GM21515 (cell line): Measurements from ENCODE around the gene PTRH1.

Source experiments
- ATAC-seq: cut with Tn5 transposase; IDR thresholded peaks from one replicate; pipeline ENCODE4 v1.9.1; 2021; ENCODE audit not compliant: unreplicated experiment

The PTRH1 gene

DNA sequence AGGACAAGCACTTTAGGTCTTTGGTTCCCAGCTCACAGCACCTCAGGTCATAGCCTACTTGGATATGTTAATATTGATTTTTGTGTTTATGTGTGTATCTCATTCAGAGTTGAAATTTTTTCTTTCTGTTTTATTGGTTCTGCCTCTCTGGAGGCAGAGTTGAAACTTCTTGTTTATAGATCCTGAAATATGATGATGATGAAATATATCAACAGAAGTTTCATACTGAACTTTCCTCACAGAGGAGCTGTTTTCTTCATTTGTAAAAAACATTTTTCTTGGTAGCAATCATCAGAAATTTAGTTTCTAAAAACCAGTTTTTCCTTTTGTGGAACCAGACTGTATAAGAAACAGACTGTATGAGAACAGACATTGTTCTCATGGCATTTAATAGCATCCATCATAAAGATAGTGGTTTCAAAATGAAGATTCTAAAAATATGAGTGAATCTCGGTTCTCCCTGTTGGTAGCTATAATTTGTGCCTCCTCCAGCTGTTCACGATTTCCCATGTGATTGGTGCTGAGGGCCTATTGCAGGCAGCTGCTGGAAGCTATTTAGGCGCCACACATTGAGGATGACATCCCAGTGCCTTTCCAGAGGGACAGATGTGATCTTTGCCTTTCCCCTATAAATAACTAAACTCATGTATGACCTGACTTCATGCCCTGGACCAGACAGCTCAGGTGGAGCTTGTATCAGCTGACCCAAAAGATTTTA is 48.2 kb downstream of the PTRH1 start:
- no peak for ATAC-seq

DNA sequence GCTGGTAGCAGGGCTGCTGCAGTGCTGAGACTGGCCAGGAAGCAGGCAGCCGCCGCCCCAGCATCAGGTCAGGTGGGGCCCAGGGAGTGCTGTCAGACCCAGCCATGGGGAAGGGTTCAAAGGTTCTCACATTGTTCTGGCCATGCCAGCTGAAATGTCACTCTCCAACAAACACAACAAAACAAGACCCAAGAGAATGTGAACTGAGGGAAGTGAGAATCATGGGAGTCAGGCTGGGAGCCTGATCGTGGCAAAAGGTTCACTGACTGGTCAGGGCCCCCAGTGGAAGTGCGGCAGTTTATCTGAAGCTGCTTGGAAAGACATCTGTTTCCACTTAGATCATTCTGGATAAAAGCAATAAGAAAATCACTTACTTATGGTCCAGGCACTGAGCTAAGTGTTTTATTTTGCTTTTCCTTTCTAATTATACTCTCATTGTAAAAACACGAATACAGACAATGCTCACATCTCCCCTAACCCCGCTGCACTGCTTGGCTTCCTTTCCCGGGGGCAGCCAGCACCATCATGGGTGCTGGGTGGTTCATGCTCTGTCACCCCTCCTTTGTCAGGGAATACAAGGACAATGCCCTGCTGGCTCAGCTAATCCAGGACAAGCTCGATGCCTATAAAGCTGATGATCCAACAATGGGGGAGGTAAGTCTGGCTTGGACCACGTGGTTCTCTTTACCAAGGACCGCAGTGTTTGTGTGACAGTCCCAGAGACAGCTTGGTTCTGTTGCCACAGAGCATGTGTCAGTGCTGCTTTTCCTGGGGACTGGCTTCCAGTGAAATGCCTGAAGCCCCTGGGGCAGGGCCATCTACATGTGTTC is 50.6 kb downstream of the PTRH1 start:
- ATAC-seq: no peak

DNA sequence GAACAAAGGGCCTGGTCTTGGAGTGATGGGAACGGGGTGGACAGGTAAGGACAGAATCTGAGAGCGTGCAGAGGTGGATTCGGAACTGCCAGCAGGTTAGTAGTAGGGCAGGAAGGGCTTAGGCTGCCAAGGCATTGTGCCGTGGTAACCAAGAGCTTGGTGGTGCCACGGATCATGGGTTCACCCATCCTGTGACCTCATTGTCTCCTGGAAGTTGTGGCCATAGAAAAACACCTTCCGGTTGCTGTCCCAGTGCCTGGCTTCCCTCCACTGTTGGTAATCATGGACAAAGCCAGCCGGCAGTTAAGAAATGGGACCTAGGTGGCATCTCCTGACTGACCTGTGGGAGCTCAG is 51.2 kb downstream of the PTRH1 start:
- no peak for ATAC-seq
